GM23338 (cell line): ENCODE measurements around the gene TCAF1.
A peak's percentile ranks its signal among the peaks of the same experiment; 100 is the strongest.

Experiments used
- EZH2 ChIP-seq: fragments of 200-600 bp; sonication (generic); IDR thresholded peaks from one replicate; pipeline ENCODE4 v1.8.0; 2017; ENCODE audit warnings: antibody characterized with exemption, mild to moderate bottlenecking, low read depth; ENCODE audit not compliant: unreplicated experiment
- JUNB ChIP-seq: IDR thresholded peaks from one replicate; pipeline ENCODE4 v1.6.1; 2016; ENCODE audit warnings: antibody characterized with exemption; ENCODE audit not compliant: unreplicated experiment
- POLR2AphosphoS5 ChIP-seq: IDR thresholded peaks from 2 replicates; pipeline ENCODE4 v1.6.1; 2016; ENCODE audit warnings: antibody characterized with exemption, low read depth
- TF ChIP-seq, protein P1 (sequence below): IDR thresholded peaks from one replicate; pipeline ENCODE4 v1.6.1; 2018; ENCODE audit warnings: antibody characterized with exemption; ENCODE audit not compliant: unreplicated experiment
- TF ChIP-seq, protein P2 (sequence below), 2 experiments: fragments of 200-600 bp in 1 of 2; sonication (generic) in 1 of 2; conservative IDR thresholded peaks; 2 replicates each; pipeline versions ENCODE4 v1.5.1 to v1.6.1; 2016 to 2017; ENCODE audit warnings: antibody characterized with exemption in 2 of 2, low read depth in 2 of 2, mild to moderate bottlenecking in 2 of 2, moderate library complexity in 1 of 2
- TF ChIP-seq, protein P3 (sequence below): IDR thresholded peaks from 2 replicates; pipeline ENCODE4 v1.6.1; 2016; ENCODE audit warnings: antibody characterized with exemption

DNA sequence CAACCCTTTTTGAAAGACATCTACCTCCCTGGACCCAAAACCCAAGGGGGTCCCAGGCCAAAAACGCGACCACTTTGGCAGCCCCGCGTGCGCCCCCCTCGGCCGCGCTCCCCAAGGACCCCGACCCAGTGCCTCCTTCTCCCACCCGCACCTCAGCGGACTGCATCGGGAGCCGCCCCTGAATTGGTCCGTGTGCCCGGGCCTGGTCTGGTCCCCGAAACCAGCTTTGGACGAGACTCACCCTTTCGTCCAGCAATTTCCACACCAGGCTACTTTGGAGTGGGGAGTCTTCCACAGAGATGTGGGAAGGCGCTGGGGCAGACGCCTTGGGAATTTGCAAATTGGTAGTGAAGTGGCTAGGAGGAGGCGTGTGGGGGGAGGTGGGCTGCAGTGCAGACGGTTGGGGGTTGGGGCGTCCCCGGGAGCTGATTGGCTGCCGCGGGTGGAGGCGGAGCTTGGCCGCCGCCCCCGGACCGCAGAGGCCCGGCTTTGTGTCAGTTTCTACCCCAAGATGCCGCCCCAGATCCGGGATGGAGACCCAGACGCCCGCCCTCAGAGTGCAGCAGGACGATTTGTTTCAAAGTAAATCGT, 16.9 kb downstream of the TCAF1 start:
- TF ChIP-seq, protein P1, sequence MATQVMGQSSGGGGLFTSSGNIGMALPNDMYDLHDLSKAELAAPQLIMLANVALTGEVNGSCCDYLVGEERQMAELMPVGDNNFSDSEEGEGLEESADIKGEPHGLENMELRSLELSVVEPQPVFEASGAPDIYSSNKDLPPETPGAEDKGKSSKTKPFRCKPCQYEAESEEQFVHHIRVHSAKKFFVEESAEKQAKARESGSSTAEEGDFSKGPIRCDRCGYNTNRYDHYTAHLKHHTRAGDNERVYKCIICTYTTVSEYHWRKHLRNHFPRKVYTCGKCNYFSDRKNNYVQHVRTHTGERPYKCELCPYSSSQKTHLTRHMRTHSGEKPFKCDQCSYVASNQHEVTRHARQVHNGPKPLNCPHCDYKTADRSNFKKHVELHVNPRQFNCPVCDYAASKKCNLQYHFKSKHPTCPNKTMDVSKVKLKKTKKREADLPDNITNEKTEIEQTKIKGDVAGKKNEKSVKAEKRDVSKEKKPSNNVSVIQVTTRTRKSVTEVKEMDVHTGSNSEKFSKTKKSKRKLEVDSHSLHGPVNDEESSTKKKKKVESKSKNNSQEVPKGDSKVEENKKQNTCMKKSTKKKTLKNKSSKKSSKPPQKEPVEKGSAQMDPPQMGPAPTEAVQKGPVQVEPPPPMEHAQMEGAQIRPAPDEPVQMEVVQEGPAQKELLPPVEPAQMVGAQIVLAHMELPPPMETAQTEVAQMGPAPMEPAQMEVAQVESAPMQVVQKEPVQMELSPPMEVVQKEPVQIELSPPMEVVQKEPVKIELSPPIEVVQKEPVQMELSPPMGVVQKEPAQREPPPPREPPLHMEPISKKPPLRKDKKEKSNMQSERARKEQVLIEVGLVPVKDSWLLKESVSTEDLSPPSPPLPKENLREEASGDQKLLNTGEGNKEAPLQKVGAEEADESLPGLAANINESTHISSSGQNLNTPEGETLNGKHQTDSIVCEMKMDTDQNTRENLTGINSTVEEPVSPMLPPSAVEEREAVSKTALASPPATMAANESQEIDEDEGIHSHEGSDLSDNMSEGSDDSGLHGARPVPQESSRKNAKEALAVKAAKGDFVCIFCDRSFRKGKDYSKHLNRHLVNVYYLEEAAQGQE = no peak
- TF ChIP-seq, protein P2, sequence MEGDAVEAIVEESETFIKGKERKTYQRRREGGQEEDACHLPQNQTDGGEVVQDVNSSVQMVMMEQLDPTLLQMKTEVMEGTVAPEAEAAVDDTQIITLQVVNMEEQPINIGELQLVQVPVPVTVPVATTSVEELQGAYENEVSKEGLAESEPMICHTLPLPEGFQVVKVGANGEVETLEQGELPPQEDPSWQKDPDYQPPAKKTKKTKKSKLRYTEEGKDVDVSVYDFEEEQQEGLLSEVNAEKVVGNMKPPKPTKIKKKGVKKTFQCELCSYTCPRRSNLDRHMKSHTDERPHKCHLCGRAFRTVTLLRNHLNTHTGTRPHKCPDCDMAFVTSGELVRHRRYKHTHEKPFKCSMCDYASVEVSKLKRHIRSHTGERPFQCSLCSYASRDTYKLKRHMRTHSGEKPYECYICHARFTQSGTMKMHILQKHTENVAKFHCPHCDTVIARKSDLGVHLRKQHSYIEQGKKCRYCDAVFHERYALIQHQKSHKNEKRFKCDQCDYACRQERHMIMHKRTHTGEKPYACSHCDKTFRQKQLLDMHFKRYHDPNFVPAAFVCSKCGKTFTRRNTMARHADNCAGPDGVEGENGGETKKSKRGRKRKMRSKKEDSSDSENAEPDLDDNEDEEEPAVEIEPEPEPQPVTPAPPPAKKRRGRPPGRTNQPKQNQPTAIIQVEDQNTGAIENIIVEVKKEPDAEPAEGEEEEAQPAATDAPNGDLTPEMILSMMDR (conservative IDR thresholded peaks at IDR 0.05; ENCODE audit: low read depth in 2 of 2) = peak; percentile 14 to 35; a peak in 2 of 4 replicates
- TF ChIP-seq EZH2 = no peak
- TF ChIP-seq POLR2AphosphoS5 = peak; percentile 66
- TF ChIP-seq, protein P3, sequence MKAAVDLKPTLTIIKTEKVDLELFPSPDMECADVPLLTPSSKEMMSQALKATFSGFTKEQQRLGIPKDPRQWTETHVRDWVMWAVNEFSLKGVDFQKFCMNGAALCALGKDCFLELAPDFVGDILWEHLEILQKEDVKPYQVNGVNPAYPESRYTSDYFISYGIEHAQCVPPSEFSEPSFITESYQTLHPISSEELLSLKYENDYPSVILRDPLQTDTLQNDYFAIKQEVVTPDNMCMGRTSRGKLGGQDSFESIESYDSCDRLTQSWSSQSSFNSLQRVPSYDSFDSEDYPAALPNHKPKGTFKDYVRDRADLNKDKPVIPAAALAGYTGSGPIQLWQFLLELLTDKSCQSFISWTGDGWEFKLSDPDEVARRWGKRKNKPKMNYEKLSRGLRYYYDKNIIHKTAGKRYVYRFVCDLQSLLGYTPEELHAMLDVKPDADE = no peak
- TF ChIP-seq JUNB = no peak
